ENCODE data around the gene ANO3.
"Not testable (repeated sequence)": the region's sequence is repeated elsewhere in the genome, so short reads cannot be mapped to it uniquely, and the experiment has no call there.

ANO3 gene
- 0 reads per million in 2 experiments for total RNA-seq

DNA sequence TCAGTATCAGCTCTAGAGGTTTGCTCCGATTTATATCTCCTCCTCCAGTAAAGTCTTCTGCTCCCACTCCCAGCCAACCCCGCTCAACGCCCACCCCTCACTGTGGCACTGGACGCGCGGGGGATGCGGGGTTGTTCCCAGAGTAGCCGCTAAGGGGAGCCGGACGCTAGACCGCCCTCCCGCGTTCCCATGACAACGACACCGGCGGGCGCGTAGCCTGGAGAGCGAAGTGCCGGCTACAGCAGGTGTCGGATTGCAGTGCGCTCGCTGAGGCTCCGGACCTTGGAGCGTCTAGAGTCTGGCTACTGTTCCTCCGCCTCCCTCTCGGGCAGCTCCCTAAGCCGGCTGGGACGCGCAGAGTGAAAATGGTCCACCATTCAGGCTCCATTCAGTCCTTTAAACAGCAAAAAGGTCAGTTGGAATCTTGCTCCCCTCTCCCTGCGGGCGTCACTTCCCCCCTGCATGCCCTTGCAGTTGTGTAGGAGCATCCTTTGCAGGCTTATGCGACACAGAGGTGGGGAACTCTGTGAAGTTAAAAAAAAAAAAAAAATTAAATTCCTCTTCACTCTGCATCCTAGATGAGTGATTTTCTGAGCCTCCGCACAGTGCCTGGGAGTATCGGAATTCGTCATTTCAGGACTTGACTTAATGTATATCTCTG is at the start of gene ANO3:
Gene ANO3, plus strand, starts transcription at position 220 of the 661 bp plus-strand sequence. Its CDS starts 146 bp downstream, at position 366.
- DNase-seq (ENCODE audit: low read depth), result no peak

GRCh38 chr11:26283852-26284408 is 48.0 kb upstream of the ANO3 start:
- no peak for DNase-seq (ENCODE audit: low read depth)

- DNase-seq (ENCODE audit: low read depth), result no peak
These were observed 46.3 kb upstream of the ANO3 start for GRCh38 chr11:26285608-26286007.

- DNase-seq (ENCODE audit: low read depth), result no peak
These were observed 45.4 kb upstream of the ANO3 start for GRCh38 chr11:26286472-26287066.

- DNase-seq (ENCODE audit: low read depth), result no peak
These were observed 44.8 kb upstream of the ANO3 start for GRCh38 chr11:26287067-26287518.

DNA sequence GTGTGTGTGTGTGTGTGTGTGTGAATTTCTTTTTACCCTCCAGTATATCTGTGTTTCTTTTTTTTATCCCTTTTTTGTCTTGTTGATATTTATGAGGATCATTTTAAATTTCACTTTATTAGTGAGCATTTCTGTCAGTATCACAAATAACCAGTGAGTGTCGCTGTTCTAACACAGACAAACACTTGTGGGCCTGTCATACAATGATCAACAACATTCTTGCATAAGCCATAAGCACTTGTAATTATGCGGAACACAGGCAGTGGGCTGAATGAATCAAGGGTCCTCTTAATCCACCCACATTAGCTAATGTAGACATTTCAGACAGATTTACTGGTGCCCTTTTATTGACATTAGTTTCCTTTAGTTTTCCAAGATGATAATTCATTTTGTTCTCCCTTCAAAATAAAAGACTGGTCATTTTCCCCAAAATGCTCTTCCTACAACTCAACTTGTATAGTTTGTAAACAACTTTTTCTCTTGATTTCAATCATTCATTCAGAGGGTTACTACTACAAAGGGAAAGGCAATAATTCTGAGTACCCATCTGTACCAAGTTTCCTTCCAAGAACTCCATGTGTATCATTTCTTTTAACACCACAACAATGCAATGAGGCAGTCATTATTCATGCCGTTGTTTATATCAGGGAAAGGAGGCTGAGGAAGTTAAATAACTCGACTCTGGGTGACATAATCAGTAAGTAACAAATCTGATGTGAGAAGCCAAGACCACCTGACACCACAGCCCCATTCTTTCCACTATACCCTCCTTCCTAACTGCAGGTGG is 34.5 kb upstream of the ANO3 start:
- no peak for DNase-seq (ENCODE audit: low read depth)

- DNase-seq (ENCODE audit: low read depth), result not testable (repeated sequence)
These were observed 15.6 kb upstream of the ANO3 start for GRCh38 chr11:26316372-26316771.

GRCh38 chr11:26319906-26320305 is 12.0 kb upstream of the ANO3 start:
- DNase-seq (ENCODE audit: low read depth), result no peak

GRCh38 chr11:26321516-26321915 is 10.4 kb upstream of the ANO3 start:
- no peak for DNase-seq (ENCODE audit: low read depth)

DNA sequence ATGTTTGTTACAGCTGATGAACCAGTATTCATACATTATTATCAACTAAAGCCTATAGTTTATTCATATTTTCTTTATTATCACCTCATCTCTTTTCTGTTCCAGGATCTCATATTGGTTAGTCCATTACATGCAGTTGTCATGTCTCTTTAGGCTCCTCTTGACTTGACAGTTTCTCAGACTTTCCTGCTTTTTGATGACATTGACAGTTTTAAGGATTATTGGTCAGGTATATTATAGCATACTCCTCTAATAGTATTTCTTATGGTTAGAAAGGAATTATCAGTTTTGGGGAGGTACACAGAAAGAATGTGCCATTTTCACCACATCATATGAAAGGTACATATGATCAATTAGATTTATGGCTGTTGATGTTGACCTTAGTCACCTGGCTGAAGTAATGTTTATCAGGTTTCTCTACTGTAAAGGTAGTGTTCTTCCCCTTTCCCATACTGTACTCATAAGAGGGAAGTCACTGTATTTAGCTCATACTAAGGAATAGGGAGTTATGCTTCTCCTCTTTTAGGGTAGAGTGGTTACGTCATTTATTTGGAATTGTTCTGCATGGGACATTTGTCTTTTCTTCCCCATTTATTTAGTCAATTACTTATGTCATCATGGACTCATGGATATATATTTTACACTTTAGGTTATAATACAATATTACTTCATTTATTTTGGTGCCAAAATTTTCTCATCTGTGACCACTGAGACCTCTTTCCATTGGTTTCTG is 9.4 kb upstream of the ANO3 start:
- no peak for DNase-seq (ENCODE audit: low read depth)

GRCh38 chr11:26323837-26324236 is 8.1 kb upstream of the ANO3 start:
- no peak for DNase-seq (ENCODE audit: low read depth)

- DNase-seq (ENCODE audit: low read depth), result no peak
These were observed 7.7 kb upstream of the ANO3 start for GRCh38 chr11:26324270-26324669.

GRCh38 chr11:26326793-26327400 is 5.0 kb upstream of the ANO3 start:
- no peak for DNase-seq (ENCODE audit: low read depth)

DNA sequence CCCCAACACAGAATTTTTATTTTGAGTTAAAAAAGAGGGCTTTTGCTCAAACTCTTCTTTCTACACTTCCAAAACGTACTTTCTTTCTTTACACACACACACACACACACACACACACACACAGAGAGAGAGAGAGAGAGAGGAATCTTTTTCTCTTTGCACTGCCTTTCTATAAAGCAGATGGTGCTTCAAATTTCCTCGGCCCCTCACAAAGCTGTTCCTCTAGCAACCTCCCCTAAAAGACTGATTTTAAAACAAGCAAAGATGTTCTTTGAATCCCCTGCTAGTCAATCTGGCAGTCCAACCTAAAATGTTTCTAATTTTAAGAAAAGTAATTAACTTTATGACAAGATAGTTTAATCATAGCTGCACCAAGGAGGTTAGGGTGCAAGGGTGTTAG is 2.7 kb upstream of the ANO3 start:
- no peak for DNase-seq (ENCODE audit: low read depth)

- DNase-seq (ENCODE audit: low read depth), result no peak
These were observed 1.7 kb upstream of the ANO3 start for GRCh38 chr11:26330262-26330661.

DNA sequence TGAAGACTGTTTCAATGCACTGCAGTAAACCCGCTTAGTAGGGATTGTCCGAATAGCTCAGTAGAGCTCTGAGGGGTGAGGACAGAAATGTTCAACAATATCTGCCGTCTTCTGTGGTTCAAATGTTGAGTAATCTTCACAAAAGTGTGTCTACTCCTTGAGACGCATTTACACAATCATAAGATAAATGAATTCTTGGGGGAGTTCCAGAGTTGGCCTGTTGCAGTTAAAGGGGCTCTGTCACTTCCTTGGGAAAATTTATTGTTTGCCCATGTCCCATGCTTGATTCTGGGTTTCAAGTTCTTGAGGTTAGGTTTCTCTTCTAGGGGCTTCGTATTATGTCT is 614 bp downstream of the ANO3 start:
- DNase-seq (ENCODE audit: low read depth), result no peak

DNA sequence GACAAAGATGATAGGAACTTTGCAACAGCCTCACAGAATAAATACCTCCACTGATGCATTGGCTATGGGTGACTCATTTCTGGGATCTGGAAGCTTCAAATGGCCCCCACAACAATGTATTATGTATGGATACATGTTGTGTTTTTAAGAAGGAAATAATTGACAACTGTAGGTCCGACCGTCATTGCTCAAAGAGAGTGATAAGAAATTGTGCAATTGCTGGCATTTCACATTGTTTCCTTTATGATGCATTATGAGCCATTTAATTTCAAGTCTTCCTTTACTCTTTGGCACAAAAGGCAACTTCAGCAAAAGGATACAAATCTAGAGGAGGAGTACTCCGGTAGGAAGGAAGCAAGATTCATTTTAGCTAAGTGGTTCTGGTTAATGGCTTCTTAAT is 2.0 kb downstream of the ANO3 start:
- DNase-seq (ENCODE audit: low read depth), result no peak

- no peak for DNase-seq (ENCODE audit: low read depth)
These were observed 4.0 kb downstream of the ANO3 start for GRCh38 chr11:26335903-26336302.

- DNase-seq (ENCODE audit: low read depth), result no peak
These were observed 12.7 kb downstream of the ANO3 start for GRCh38 chr11:26344647-26345046.

- no peak for DNase-seq (ENCODE audit: low read depth)
These were observed 16.8 kb downstream of the ANO3 start for GRCh38 chr11:26348776-26349175.

GRCh38 chr11:26350002-26350401 is 18.1 kb downstream of the ANO3 start:
- no peak for DNase-seq (ENCODE audit: low read depth)

GRCh38 chr11:26353010-26353409 is 21.1 kb downstream of the ANO3 start:
- no peak for DNase-seq (ENCODE audit: low read depth)

Measured in T follicular helper cell (primary cell).